Caco-2 (cell line): Measurements from ENCODE around the gene LRRC74A. TPM values are rescaled to one million over a fixed set of nuclear protein-coding genes. Genes with fewer than 3 reads are reported as not detected.

ENCODE experiments used
- BruUV-seq: library from RNA; stranded (reverse); fragments of 400-500 nt; replicated peaks from 2 replicates; lab custom pipeline; 2021; lab: Mats Ljungman, UMichigan
- CTCF ChIA-PET: fragments of 300-600 bp; sonication (Branson Sonifier 250); formaldehyde crosslinking; loops from one replicate; lab custom pipeline; 2022; ENCODE audit warnings: antibody characterized with exemption; lab: Charles Lee
- POLR2A ChIA-PET: fragments of 300-600 bp; sonication (Branson Sonifier 250); formaldehyde crosslinking; loops from one replicate; lab custom pipeline; 2022; ENCODE audit warnings: antibody characterized with exemption; lab: Charles Lee
- DNase-seq, 2 experiments: peaks; one replicate each; pipeline versions ENCODE4 v3.0.0 to v3.0.0-alpha.2; 2020 to 2022
- H3K27me3 ChIP-seq: replicated peaks from 2 replicates; pipeline ENCODE4 v1.6.0; 2011; ENCODE audit warnings: low read length; ENCODE audit not compliant: control insufficient read depth, insufficient read depth
- H3K36me3 ChIP-seq: 2 replicates; pipeline ENCODE4 v1.5.1; 2011; ENCODE audit warnings: low read length; ENCODE audit not compliant: control insufficient read depth, insufficient read depth
- H3K4me1 ChIP-seq: fragments of 250-450 bp; sonication (Bioruptor Pico); 2 replicates; pipeline ENCODE4 v1.5.1; 2020; ENCODE audit warnings: mild to moderate bottlenecking
- H3K4me3 ChIP-seq: 2 replicates; pipeline ENCODE4 v1.5.1; 2011; ENCODE audit warnings: low read depth, mild to moderate bottlenecking, control low read depth, low read length
- H3K9me3 ChIP-seq: fragments of 250-450 bp; sonication (Bioruptor Pico); 2 replicates; pipeline ENCODE4 v1.5.1; 2020; ENCODE audit warnings: mild to moderate bottlenecking, moderate library complexity
- H3K27ac Mint-ChIP-seq: one replicate; pipeline ENCODE4 v1.8.0; 2022; ENCODE audit warnings: mixed read lengths; ENCODE audit not compliant: unreplicated experiment
- H3K27me3 Mint-ChIP-seq: one replicate; pipeline ENCODE4 v1.8.0; 2022; ENCODE audit warnings: mixed read lengths; ENCODE audit not compliant: insufficient read depth, unreplicated experiment
- H3K36me3 Mint-ChIP-seq: one replicate; pipeline ENCODE4 v1.8.0; 2022; ENCODE audit warnings: mild to moderate bottlenecking, mixed read lengths; ENCODE audit not compliant: insufficient read depth, unreplicated experiment
- H3K4me1 Mint-ChIP-seq: one replicate; pipeline ENCODE4 v1.8.0; 2022; ENCODE audit warnings: low read depth, mixed read lengths; ENCODE audit not compliant: unreplicated experiment
- H3K4me3 Mint-ChIP-seq: one replicate; pipeline ENCODE4 v1.8.0; 2022; ENCODE audit warnings: mild to moderate bottlenecking, moderate library complexity, mixed read lengths; ENCODE audit not compliant: unreplicated experiment
- H3K9me3 Mint-ChIP-seq: one replicate; pipeline ENCODE4 v1.8.0; 2022; ENCODE audit warnings: mixed read lengths; ENCODE audit not compliant: unreplicated experiment
- CTCF ChIP-seq, 2 experiments: fragments of 200-600 bp in 1 of 2; IDR thresholded peaks; 1 replicate in 1 of 2; 2 replicates in 1 of 2; pipeline versions ENCODE4 v1.5.1 to v1.8.0; 2011 to 2022; ENCODE audit warnings: antibody characterized with exemption in 1 of 2, control low read depth in 1 of 2, inconsistent platforms in 1 of 2, low read depth in 1 of 2, low read length in 1 of 2, mild to moderate bottlenecking in 1 of 2, moderate library complexity in 1 of 2; ENCODE audit not compliant: insufficient read depth in 1 of 2, severe bottlenecking in 1 of 2, unreplicated experiment in 1 of 2
- intact Hi-C: fragments of 100-400 bp; cut with micrococcal nuclease; formaldehyde crosslinking; loops from one replicate; pipeline ENCODE4 v1.10.0; 2022; ENCODE audit not compliant: unreplicated experiment
- total RNA-seq: library from RNA; stranded (reverse); gene quantifications from 2 replicates; pipeline ENCODE4 v1.2.3, GENCODE V29; 2022

Gene LRRC74A
- total RNA-seq, 1 experiment from 2014 or later: not detected

GRCh38 chr14:76778546-76779215 lies 47.5 kb upstream of the LRRC74A start:
- Mint-ChIP-seq H3K9me3 (no peaks in the 10 kb centered on the region), H3K4me3 (no peak overlapping the region), H3K27ac (no peak overlapping the region), H3K36me3 (peaks cover 7% of the 10 kb centered on the region), H3K4me1 (no peaks in the 10 kb centered on the region), H3K27me3 (peaks cover 3% of the 10 kb centered on the region)
- POLR2A ChIA-PET: no interaction called here
- no peak for TF ChIP-seq CTCF (IDR thresholded peaks at IDR 0.05; ENCODE audit: insufficient read depth in 1 of 2, low read depth in 1 of 2, low read length in 1 of 2, severe bottlenecking in 1 of 2, unreplicated experiment in 1 of 2)
- no peaks in the 10 kb centered on the region for H3K4me1 ChIP-seq
- intact Hi-C loops: no loop called here
- no peaks in the 10 kb centered on the region for H3K27me3 ChIP-seq
- CTCF ChIA-PET: interaction anchor here (0.6 kb wide), 1 partner anchor 629 kb away, joined by 4 read pairs; no protein-coding TSS in a partner anchor
- no peaks in the 10 kb centered on the region for H3K36me3 ChIP-seq
- no peak overlapping the region for H3K4me3 ChIP-seq
- BruUV-seq: no TSS peak
- no peaks in the 10 kb centered on the region for H3K9me3 ChIP-seq
- DNase-seq: no peak

DNA sequence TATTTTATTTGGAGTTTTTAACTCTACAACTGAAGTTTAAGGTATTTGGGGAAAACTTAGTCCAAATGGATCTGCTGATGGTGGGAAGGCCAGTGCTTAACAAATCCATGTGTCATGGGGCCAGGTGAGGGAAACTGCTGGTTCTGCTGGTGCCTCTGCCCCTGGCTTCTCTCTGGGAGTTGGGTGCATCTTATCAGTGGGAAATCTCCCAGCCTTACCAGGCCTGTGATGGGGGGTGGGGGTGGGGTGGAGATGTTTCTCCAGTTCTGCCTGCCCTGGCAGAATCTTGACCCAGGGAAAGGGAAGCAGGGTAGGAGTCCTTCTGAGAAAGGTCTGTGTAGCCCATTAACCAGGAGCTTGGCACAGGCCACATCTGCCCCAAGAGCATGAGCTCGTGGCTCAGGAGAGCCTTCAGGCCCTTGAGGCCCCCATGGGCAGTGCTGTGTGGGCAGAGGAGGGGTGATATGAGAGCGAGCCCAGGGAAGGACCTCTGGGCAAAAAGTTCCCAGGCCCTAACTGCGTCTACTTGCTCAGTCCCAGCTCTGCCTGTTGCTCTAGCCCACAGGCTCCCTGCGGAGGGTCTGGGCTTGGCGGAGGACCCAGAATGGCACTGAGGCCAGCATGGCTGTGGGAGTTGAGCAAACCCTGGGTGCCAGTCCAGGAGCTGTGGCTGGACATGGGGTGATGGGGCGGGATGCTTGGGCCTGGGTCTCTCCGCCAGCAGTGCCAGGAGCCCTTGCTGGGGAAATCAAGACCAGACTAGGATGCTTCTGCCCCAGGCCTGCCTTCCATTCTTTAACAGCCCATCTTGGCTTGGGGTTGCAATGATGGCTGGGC lies 46.8 kb upstream of the LRRC74A start:
- Mint-ChIP-seq H3K4me3 (no peak overlapping the region), H3K36me3 (peaks cover 7% of the 10 kb centered on the region), H3K27ac (no peak overlapping the region), H3K27me3 (peaks cover 3% of the 10 kb centered on the region), H3K4me1 (no peaks in the 10 kb centered on the region), H3K9me3 (no peaks in the 10 kb centered on the region)
- BruUV-seq: no TSS peak
- ChIA-PET CTCF (no interaction called here), POLR2A (no interaction called here)
- no peak for DNase-seq
- Histone ChIP-seq H3K4me3 (no peak overlapping the region), H3K9me3 (no peaks in the 10 kb centered on the region), H3K27me3 (no peaks in the 10 kb centered on the region), H3K36me3 (no peaks in the 10 kb centered on the region), H3K4me1 (no peaks in the 10 kb centered on the region)
- intact Hi-C loops: no loop called here
- TF ChIP-seq CTCF (IDR thresholded peaks at IDR 0.05; ENCODE audit: insufficient read depth in 1 of 2, low read depth in 1 of 2, low read length in 1 of 2, severe bottlenecking in 1 of 2, unreplicated experiment in 1 of 2): no peak

DNA sequence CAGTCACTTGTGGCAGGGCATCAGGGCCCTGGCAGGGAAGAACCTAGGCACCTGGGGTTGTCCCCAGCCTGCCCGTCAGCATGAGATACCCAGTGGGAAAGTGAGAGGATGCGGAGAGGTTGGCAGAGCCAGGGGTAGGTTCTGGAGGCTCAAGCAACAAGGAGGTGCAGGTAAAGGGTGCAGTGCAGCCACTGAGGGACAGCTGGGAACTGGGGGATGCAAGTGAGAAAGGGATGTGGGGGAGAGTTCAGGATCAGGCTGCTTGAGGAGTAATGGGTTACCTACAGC lies 46.2 kb upstream of the LRRC74A start:
- Histone ChIP-seq H3K4me1 (no peaks in the 10 kb centered on the region), H3K27me3 (no peaks in the 10 kb centered on the region), H3K4me3 (no peak overlapping the region), H3K36me3 (no peaks in the 10 kb centered on the region), H3K9me3 (no peaks in the 10 kb centered on the region)
- peaks cover 7% of the 10 kb centered on the region for H3K36me3 Mint-ChIP-seq
- POLR2A ChIA-PET: no interaction called here
- H3K27ac Mint-ChIP-seq: no peak overlapping the region
- no peak for DNase-seq
- no peaks in the 10 kb centered on the region for H3K9me3 Mint-ChIP-seq
- no peak overlapping the region for H3K4me3 Mint-ChIP-seq
- H3K4me1 Mint-ChIP-seq: no peaks in the 10 kb centered on the region
- BruUV-seq: no TSS peak
- CTCF ChIA-PET: no interaction called here
- H3K27me3 Mint-ChIP-seq: peaks cover 1% of the 10 kb centered on the region
- no peak for TF ChIP-seq CTCF (IDR thresholded peaks at IDR 0.05; ENCODE audit: insufficient read depth in 1 of 2, low read depth in 1 of 2, low read length in 1 of 2, severe bottlenecking in 1 of 2, unreplicated experiment in 1 of 2)
- intact Hi-C loops: no loop called here
